HG02588 (cell line): ENCODE data around the gene NHLRC3.
"Not testable (repeated sequence)": the region's sequence is repeated elsewhere in the genome, so short reads cannot be mapped to it uniquely, and the experiment has no call there.

Experiments used
- ATAC-seq: cut with Tn5 transposase; IDR thresholded peaks from one replicate; pipeline ENCODE4 v1.9.1; 2021; ENCODE audit warnings: mild to moderate bottlenecking, moderate library complexity; ENCODE audit not compliant: unreplicated experiment

NHLRC3 gene

GRCh38 chr13:39040206-39040605, 1.9 kb downstream of the NHLRC3 start:
- no peak for ATAC-seq

- peak; percentile 73 for ATAC-seq
Measured at GRCh38 chr13:39044536-39044935, 6.3 kb downstream of the NHLRC3 start.

GRCh38 chr13:39047560-39047959, 9.3 kb downstream of the NHLRC3 start:
- ATAC-seq: no peak

GRCh38 chr13:39048806-39049205, 10.6 kb downstream of the NHLRC3 start:
- ATAC-seq: no peak

GRCh38 chr13:39049274-39049673, 11.0 kb downstream of the NHLRC3 start:
- ATAC-seq: no peak

- ATAC-seq: no peak
Measured at GRCh38 chr13:39051157-39051556, 12.9 kb downstream of the NHLRC3 start.

GRCh38 chr13:39052944-39053343, 14.7 kb downstream of the NHLRC3 start:
- no peak for ATAC-seq

- no peak for ATAC-seq
Measured at GRCh38 chr13:39054112-39054511, 15.9 kb downstream of the NHLRC3 start.

- ATAC-seq: no peak
Measured at GRCh38 chr13:39056018-39056417, 17.8 kb downstream of the NHLRC3 start.

GRCh38 chr13:39058040-39058439, 19.8 kb downstream of the NHLRC3 start:
- ATAC-seq: no peak

GRCh38 chr13:39062004-39062403, 23.7 kb downstream of the NHLRC3 start:
- ATAC-seq: no peak

GRCh38 chr13:39072842-39073241, 34.6 kb downstream of the NHLRC3 start:
- ATAC-seq: no peak

GRCh38 chr13:39073983-39074382, 35.7 kb downstream of the NHLRC3 start:
- no peak for ATAC-seq

GRCh38 chr13:39086251-39086945, 48.1 kb downstream of the NHLRC3 start:
- not testable (repeated sequence) for ATAC-seq

GRCh38 chr13:39091586-39091985, 53.3 kb downstream of the NHLRC3 start:
- ATAC-seq: no peak

- no peak for ATAC-seq
Measured at GRCh38 chr13:39095500-39095899, 57.2 kb downstream of the NHLRC3 start.

- no peak for ATAC-seq
Measured at GRCh38 chr13:39099231-39099630, 61.0 kb downstream of the NHLRC3 start.
